ENCODE data around the gene SORCS2.

DNA sequence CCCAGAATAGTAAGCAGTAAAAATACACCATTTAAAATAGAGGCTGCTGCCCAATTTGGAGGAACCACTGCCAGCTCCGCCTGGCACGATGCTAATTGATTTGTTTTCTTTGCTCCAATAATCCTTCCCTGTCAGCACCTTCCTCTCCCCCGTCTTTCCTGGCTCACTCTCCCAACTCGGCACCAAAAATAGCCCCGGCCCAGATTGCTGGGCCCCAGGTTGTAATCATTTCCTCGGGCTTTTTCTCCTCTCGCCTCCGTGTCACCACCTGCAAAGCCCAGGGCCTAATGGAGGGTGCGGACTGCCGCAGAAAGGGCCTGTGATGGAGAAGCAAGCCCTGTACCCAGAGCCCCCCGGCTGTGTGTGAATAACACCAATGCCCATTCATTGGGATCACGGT, 440.0 kb downstream of the SORCS2 start:
- TF ChIP-seq, protein P1, sequence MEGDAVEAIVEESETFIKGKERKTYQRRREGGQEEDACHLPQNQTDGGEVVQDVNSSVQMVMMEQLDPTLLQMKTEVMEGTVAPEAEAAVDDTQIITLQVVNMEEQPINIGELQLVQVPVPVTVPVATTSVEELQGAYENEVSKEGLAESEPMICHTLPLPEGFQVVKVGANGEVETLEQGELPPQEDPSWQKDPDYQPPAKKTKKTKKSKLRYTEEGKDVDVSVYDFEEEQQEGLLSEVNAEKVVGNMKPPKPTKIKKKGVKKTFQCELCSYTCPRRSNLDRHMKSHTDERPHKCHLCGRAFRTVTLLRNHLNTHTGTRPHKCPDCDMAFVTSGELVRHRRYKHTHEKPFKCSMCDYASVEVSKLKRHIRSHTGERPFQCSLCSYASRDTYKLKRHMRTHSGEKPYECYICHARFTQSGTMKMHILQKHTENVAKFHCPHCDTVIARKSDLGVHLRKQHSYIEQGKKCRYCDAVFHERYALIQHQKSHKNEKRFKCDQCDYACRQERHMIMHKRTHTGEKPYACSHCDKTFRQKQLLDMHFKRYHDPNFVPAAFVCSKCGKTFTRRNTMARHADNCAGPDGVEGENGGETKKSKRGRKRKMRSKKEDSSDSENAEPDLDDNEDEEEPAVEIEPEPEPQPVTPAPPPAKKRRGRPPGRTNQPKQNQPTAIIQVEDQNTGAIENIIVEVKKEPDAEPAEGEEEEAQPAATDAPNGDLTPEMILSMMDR (conservative IDR thresholded peaks at IDR 0.05; ENCODE audit: low read length): no peak
- no peak for TF ChIP-seq EZH2phosphoT487 (IDR thresholded peaks at IDR 0.05; ENCODE audit: borderline replicate concordance, low read depth, low read length)

All from OCI-LY7 (cell line).